ENCODE results near the gene ALCAM.

DNA sequence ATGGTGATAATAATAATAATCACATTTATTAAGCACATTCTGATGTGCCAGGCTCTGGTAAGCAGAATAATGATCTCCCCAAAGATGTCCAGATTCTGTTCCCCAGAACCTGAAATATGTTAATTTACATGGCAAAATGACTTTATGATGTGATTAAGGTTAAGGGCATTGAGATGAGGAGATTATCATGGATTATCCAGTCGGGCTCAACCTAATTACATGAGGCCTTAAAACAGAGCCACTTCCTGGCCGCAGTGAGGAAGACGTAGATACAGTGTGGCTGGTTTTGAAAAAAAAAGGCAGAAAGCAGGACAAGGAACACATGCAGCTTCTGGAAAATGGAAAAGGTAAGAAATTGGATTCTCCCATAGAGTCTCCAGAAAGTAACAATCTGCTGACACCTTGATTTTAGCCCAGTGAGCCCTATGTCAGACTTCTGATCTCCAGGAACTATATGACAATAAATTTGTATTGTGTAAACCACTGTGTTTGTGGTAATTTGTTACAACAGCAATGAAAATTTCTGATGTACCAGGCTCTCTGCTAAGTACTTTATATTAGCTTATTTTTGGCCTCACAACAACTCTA, 126.7 kb downstream of the ALCAM start:
- TF ChIP-seq POLR2AphosphoS5 (IDR thresholded peaks at IDR 0.05; ENCODE audit: borderline replicate concordance, low read depth, low read length) = no peak
- no peak for TF ChIP-seq EZH2 (IDR thresholded peaks at IDR 0.05)

Measured in SK-N-MC (cell line).